Dermis microvascular lymphatic vessel endothelial cell (primary cell): ENCODE measurements around the gene MIS12. TPM values are rescaled to one million over a fixed set of nuclear protein-coding genes. Genes with fewer than 3 reads are reported as not detected.

ENCODE experiments used
- DNase-seq, 2 donors: peaks; one replicate each; pipeline versions ENCODE4 v3.0.0 to v3.0.0-alpha.2; 2010; ENCODE audit warnings: low read depth in 2 of 2
- total RNA-seq: library from RNA; depleted of rRNA; stranded (reverse); fragments of >200 nt; gene quantifications from 2 replicates; pipeline ENCODE4 v1.2.1, GENCODE V29; 2014

MIS12 gene
- total RNA-seq, 1 donor from 2014 or later, result 13.1 TPM

- DNase-seq, result no peak
Observed at GRCh38 chr17:5532581-5532980, 46.2 kb downstream of the MIS12 start.

DNA sequence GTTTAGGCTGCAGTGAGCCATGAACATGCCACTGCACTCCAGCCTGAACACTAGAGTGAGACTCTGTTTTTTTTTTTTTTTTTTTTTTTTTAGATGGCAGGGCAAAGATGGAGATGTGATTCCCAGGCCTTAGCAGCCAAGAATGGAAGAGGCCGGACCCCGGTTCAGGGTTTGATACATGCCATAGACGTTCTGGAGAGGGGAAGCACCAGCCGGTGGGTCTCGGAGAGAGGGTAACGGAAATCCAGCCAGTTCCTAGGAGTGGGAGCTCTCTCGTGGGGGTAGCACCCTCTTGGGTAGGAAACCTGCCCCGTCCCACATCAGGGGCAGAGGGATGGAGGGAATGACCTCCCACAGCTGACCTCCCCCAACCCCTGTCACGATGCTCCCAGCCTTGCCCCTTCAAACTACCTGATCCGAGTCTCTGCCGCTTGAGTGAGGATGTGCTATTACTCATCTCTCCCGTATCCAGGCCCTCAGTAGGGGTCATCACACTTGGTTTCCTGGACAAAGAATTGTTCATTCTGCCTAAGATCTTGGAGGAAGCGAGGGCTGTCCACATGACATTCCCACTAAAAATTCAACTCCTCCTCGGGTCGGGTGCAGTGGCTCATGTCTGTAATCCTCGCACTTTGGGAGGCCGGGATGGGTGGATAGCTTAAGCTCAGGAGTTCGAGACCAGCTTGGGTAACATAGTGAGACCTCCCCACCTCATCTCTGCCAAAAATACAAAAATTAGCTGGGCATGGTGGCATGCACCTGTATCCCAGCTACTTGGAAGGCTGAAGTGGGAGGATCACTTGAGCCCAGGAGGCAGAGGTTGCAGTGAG lies 47.3 kb downstream of the MIS12 start:
- DNase-seq, result peak in 1 of 2 donors; percentile 58

GRCh38 chr17:5535436-5535835 lies 49.1 kb downstream of the MIS12 start:
- DNase-seq, result no peak

DNA sequence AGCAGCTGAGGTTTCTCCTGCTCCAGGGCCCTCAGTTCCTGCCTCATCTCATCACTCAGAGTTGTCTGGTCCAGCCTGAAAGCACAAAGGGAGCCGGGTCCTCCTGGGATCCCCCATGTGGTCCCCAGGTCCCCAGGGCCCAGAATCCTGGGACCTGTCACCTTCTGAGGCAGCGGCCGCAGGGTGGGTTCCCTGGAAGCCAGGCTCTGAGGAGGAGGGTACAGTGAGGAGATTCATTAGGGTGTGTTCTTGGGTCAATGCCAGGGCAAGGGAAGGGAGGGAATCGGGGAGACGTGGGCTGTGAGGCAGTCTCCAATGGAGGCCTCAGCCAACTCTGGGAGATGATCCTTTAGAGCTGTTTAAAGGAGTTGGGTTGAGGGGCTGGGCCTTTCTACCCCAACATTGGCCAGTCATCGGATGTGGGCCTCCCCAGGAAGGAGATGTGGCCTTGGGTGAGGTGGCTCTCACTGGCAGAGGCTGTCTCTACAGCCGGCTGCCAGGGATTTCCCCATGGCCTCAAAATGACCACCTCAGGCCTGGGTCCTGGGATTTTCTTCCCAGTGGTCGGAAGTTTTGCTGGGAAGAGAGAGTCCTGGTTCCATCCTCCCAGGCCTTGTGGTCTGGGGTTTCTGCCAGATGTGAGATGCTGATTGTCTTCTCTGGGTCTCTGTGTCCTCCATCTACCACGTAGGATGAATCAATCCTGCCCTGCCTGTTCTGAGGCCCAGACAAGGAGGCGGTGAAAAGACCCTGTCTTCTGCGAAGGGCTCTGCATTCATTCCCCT lies 50.7 kb downstream of the MIS12 start:
- DNase-seq, result no peak

GRCh38 chr17:5539286-5539685 lies 52.9 kb downstream of the MIS12 start:
- DNase-seq, result no peak

GRCh38 chr17:5540321-5540720 lies 54.0 kb downstream of the MIS12 start:
- DNase-seq, result no peak

Other genes with a start within 250 kb of the MIS12 start
- gene RABEP1, start 204.3 kb upstream of the MIS12 start, total RNA-seq, result 28.2 and 32.2 TPM in 2 replicates
- 72.4 and 94.0 TPM in 2 replicates for gene NUP88, start 66.9 kb upstream of the MIS12 start, total RNA-seq
- gene RPAIN, start 66.4 kb upstream of the MIS12 start, total RNA-seq, result 33.5 and 35.3 TPM in 2 replicates
- gene C1QBP, start 47.4 kb upstream of the MIS12 start, total RNA-seq, result 171 and 284 TPM in 2 replicates
- gene DHX33, start 17.6 kb upstream of the MIS12 start, total RNA-seq, result 9.4 and 14.2 TPM in 2 replicates
- gene DERL2, start 388 bp upstream of the MIS12 start, total RNA-seq, result 17.4 and 21.3 TPM in 2 replicates
- 5.4 and 5.8 TPM in 2 replicates for gene NLRP1, start 97.9 kb downstream of the MIS12 start, total RNA-seq